CD4-positive, alpha-beta T cell (primary cell): ENCODE measurements around the gene MLC1. TPM values are rescaled to one million over a fixed set of nuclear protein-coding genes. Genes with fewer than 3 reads are reported as not detected.

Source experiments
- ATAC-seq: fragments of 200-7000 bp; cut with Tn5 transposase; one replicate; pipeline ENCODE4 v1.10.0; 2022; ENCODE audit warnings: mild to moderate bottlenecking; ENCODE audit not compliant: poor library complexity
- CTCF ChIA-PET: fragments of 350-600 bp; sonication (Branson Sonifier 250); formaldehyde crosslinking; loops from one replicate; lab custom pipeline; 2021; ENCODE audit warnings: antibody characterized with exemption, inconsistent platforms; lab: Charles Lee
- POLR2A ChIA-PET: fragments of 350-600 bp; sonication (Branson Sonifier 250); formaldehyde crosslinking; loops from one replicate; lab custom pipeline; 2021; ENCODE audit warnings: antibody characterized with exemption, inconsistent platforms; lab: Charles Lee
- DNase-seq, 14 experiments: peaks; one replicate each; pipeline ENCODE4 v3.0.0-alpha.2; 2013 to 2020; ENCODE audit warnings: mixed read lengths in 2 of 14
- H3K27ac ChIP-seq, 2 donors: one replicate each; pipeline versions ENCODE4 v1.5.1 to v1.7.0; 2013; ENCODE audit warnings: low read length in 2 of 2, low read depth in 1 of 2, mild to moderate bottlenecking in 1 of 2
- H3K27me3 ChIP-seq, 2 experiments: 1 replicate in 1 of 2; 2 replicates in 1 of 2; pipeline versions ENCODE4 v1.6.1 to v1.7.0; 2013; ENCODE audit warnings: low read length in 2 of 2, control low read depth in 1 of 2, mild to moderate bottlenecking in 1 of 2, moderate library complexity in 1 of 2; ENCODE audit not compliant: insufficient read depth in 2 of 2, control insufficient read depth in 1 of 2
- H3K36me3 ChIP-seq: one replicate; pipeline ENCODE4 v1.6.1; 2013; ENCODE audit warnings: low read length, control low read depth; ENCODE audit not compliant: insufficient read depth
- H3K4me1 ChIP-seq: one replicate; pipeline ENCODE4 v1.6.1; 2013; ENCODE audit warnings: low read length, control low read depth; ENCODE audit not compliant: insufficient read depth
- H3K4me3 ChIP-seq: one replicate; pipeline ENCODE4 v1.5.1; 2013; ENCODE audit warnings: mild to moderate bottlenecking, low read length, moderate library complexity
- H3K9me3 ChIP-seq, 2 experiments: 1 replicate in 1 of 2; 2 replicates in 1 of 2; pipeline versions ENCODE4 v1.6.1 to v1.7.0; 2013; ENCODE audit warnings: low read length in 2 of 2, mild to moderate bottlenecking in 2 of 2, control low read depth in 1 of 2, moderate library complexity in 1 of 2; ENCODE audit not compliant: control insufficient read depth in 1 of 2, insufficient read depth in 1 of 2
- H3K27ac Mint-ChIP-seq: one replicate; pipeline ENCODE4 v1.8.0; 2020; ENCODE audit warnings: mixed read lengths
- H3K27me3 Mint-ChIP-seq: one replicate; pipeline ENCODE4 v1.8.0; 2021; ENCODE audit warnings: mixed read lengths
- H3K36me3 Mint-ChIP-seq: one replicate; pipeline ENCODE4 v1.8.0; 2021; ENCODE audit warnings: low read depth, mixed read lengths
- H3K4me1 Mint-ChIP-seq: one replicate; pipeline ENCODE4 v1.8.0; 2021; ENCODE audit warnings: low read depth, mixed read lengths
- H3K4me3 Mint-ChIP-seq: one replicate; pipeline ENCODE4 v1.8.0; 2020; ENCODE audit warnings: mild to moderate bottlenecking, mixed read lengths
- H3K9me3 Mint-ChIP-seq: one replicate; pipeline ENCODE4 v1.8.0; 2020; ENCODE audit warnings: mixed read lengths
- CTCF ChIP-seq: fragments of 200-600 bp; IDR thresholded peaks from one replicate; pipeline ENCODE4 v1.8.0; 2022; ENCODE audit warnings: antibody characterized with exemption, mild to moderate bottlenecking
- intact Hi-C, 2 experiments: fragments of 100-400 bp; cut with DNase I in 1 of 2; cut with micrococcal nuclease in 1 of 2; formaldehyde crosslinking; loops; one replicate each; pipeline versions ENCODE4 v1.15.1 to v1.9.0; 2023 to 2025; cut with DNase I, micrococcal nuclease
- total RNA-seq, 174 experiments: library from RNA in 2 of 174; stranded (reverse) in 2 of 174; gene quantifications; one replicate each; pipeline ENCODE4 v1.2.3 and lab custom pipeline; 2021 to 2026

MLC1 gene
- total RNA-seq, 2 experiments from 2014 or later, result 0.16 TPM; not detected in 1

- ATAC-seq (no peak), DNase-seq (no peak)
- Histone ChIP-seq H3K4me1 (no peaks in the 10 kb centered on the region), H3K9me3 (peaks cover 0 to 17% of the 10 kb centered on the region in 2 experiments), H3K27ac (no peak overlapping the region), H3K36me3 (no peaks in the 10 kb centered on the region), H3K27me3 (peaks cover 12 to 20% of the 10 kb centered on the region in 2 experiments), H3K4me3 (no peak overlapping the region)
- intact Hi-C loops, result no loop called here
- H3K4me3 Mint-ChIP-seq, result no peak overlapping the region
- POLR2A ChIA-PET, result no interaction called here
- H3K27ac Mint-ChIP-seq, result no peak overlapping the region
- peaks cover 30% of the 10 kb centered on the region for H3K27me3 Mint-ChIP-seq
- no peaks in the 10 kb centered on the region for H3K36me3 Mint-ChIP-seq
- H3K4me1 Mint-ChIP-seq, result no peaks in the 10 kb centered on the region
- CTCF ChIA-PET, result no interaction called here
- H3K9me3 Mint-ChIP-seq, result no peaks in the 10 kb centered on the region
- no peak for TF ChIP-seq CTCF
Observed at GRCh38 chr22:50082961-50083461, 2.2 kb downstream of the MLC1 start.

GRCh38 chr22:50082197-50082715 lies 3.0 kb downstream of the MLC1 start:
- H3K4me1 ChIP-seq, result no peaks in the 10 kb centered on the region
- H3K4me3 Mint-ChIP-seq, result no peak overlapping the region
- intact Hi-C loops, result no loop called here
- no peaks in the 10 kb centered on the region for H3K36me3 Mint-ChIP-seq
- H3K27me3 Mint-ChIP-seq, result peaks cover 30% of the 10 kb centered on the region
- DNase-seq, result no peak
- CTCF ChIA-PET, result no interaction called here
- POLR2A ChIA-PET, result no interaction called here
- H3K4me3 ChIP-seq, result no peak overlapping the region
- H3K36me3 ChIP-seq, result no peaks in the 10 kb centered on the region
- peaks cover 10 to 20% of the 10 kb centered on the region in 2 experiments for H3K27me3 ChIP-seq
- no peak for TF ChIP-seq CTCF
- H3K9me3 Mint-ChIP-seq, result no peaks in the 10 kb centered on the region
- H3K27ac Mint-ChIP-seq, result no peak overlapping the region
- H3K27ac ChIP-seq, result no peak overlapping the region
- peaks cover 0 to 10% of the 10 kb centered on the region in 2 experiments for H3K9me3 ChIP-seq
- no peaks in the 10 kb centered on the region for H3K4me1 Mint-ChIP-seq
- ATAC-seq, result no peak

- no peak for DNase-seq
- Mint-ChIP-seq H3K27ac (no peak overlapping the region), H3K4me1 (no peaks in the 10 kb centered on the region), H3K27me3 (peaks cover 30% of the 10 kb centered on the region), H3K36me3 (no peaks in the 10 kb centered on the region), H3K4me3 (no peak overlapping the region), H3K9me3 (no peaks in the 10 kb centered on the region)
- H3K9me3 ChIP-seq, result peaks cover 0 to 8% of the 10 kb centered on the region in 2 experiments
- intact Hi-C loops, result no loop called here
- peaks cover 7 to 20% of the 10 kb centered on the region in 2 experiments for H3K27me3 ChIP-seq
- H3K27ac ChIP-seq, result no peak overlapping the region
- H3K4me3 ChIP-seq, result no peak overlapping the region
- no peaks in the 10 kb centered on the region for H3K36me3 ChIP-seq
- TF ChIP-seq CTCF, result no peak
- no peaks in the 10 kb centered on the region for H3K4me1 ChIP-seq
- POLR2A ChIA-PET, result no interaction called here
- no peak for ATAC-seq
- CTCF ChIA-PET, result no interaction called here
Observed at GRCh38 chr22:50081426-50082196, 3.6 kb downstream of the MLC1 start.
